CD4-positive, alpha-beta T cell treated with Interleukin-4 for 1 hour (primary cell): ENCODE results near the gene NME7.
A peak's percentile ranks its signal among the peaks of the same experiment; 100 is the strongest.
"Not testable (repeated sequence)": the region's sequence is repeated elsewhere in the genome, so short reads cannot be mapped to it uniquely, and the experiment has no call there.

Experiments used
- DNase-seq, 2 donors: peaks; one replicate each; pipeline ENCODE4 v3.0.0-alpha.2; 2020 to 2022

The NME7 gene

DNA sequence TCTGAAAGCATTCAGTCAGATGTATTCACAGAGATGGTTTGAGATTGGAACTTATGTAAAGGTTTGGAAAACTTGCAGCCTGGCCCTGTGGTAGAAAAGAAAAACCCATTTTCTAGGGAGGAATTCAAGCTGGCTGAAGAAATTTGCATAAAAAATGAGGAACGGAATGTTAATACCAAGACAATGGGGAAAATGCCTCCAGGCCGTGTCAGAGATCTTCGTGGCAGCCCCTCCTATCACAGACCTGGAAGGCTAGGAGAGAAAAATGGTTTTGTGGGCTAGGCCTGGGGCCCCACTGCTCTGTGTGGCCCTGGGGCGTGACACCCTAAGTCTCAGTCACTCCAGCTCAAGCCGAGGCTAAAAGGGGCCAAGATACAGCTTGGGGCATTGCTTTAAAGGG is 26.7 kb downstream of the NME7 start:
- DNase-seq = no peak

- DNase-seq = no peak
Measured at GRCh38 chr1:169339773-169340172, 27.8 kb downstream of the NME7 start.

DNA sequence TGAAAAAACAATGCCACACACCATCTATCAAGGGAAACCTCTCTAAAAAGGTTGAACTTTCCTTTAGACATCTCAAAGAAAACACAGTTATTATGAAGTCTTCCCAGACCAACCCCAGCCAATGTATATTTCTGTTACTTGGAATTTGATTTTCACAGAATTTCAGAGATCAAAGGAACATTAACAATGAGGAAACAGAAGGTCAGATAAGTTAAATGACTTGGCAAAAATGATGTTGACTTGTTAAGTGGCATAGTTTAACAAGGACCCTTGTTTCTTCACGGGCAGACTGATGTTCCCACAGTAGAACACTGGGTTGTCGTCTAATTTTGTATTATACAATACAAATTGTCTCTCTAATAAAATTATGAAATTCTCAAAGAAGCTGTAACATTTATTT is 29.0 kb downstream of the NME7 start:
- no peak for DNase-seq

GRCh38 chr1:169336947-169337715 is 30.5 kb downstream of the NME7 start:
- not testable (repeated sequence) for DNase-seq

DNA sequence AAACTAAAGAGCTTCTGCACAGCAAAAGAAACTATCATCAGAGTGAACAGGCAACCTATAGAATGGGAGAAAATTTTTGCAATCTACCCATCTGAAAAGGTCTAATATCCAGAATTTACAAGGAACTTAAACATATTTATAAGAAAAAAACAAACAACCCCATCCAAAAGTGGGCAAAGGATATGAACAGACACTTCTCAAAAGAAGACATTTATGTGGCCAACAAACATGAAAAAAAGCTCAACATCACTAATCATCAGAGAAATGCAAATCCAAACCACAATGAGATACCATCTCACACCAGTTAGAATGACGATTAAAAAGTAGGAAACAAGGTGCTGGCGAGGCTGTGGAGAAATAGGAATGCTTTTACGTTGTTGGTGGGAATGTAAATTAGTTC is 32.9 kb downstream of the NME7 start:
- not testable (repeated sequence) for DNase-seq

- no peak for DNase-seq
Measured at GRCh38 chr1:169330927-169331326, 36.7 kb downstream of the NME7 start.

DNA sequence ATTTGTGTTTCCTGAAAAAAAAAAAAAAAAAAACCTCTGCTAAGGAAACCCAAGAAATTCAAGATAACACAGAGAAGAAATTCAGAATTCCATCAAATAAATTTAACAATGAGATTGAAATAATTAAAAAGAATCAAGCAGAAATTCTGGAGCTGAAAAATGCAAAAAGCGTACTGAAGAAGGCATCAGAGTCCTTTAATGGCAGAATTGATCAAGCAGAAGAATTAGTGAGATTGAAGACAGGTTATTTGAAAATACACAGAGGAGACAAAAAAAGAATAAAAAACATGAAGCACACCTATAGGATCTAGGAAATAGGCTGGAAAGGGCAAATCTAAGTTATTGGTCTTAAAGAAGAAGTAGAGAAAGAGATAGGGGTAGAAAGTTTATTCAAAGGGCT is 38.2 kb downstream of the NME7 start:
- no peak for DNase-seq

GRCh38 chr1:169327875-169328274 is 39.7 kb downstream of the NME7 start:
- DNase-seq = no peak

GRCh38 chr1:169326956-169327268 is 40.7 kb downstream of the NME7 start:
- DNase-seq = no peak

GRCh38 chr1:169326261-169326955 is 41.2 kb downstream of the NME7 start:
- DNase-seq = no peak

DNA sequence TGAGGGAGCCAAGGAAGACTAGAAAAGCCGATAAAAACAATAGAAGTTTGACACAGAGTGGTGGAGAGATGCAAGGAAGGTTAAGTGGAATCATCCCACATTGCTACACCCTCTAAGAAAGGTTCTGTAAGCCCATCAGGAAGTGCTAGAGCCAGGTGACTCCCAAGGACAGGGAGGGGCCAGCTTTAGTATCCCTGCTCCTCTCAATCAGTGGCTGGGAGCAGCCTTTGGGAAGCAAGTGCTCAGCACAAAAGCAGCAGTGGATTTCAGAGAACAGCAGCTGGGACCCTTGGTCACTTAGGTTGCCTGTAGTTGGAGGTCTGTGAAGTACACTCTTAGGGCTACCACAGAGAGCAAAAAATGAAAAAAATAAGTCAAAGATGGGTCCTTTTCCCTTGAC is 42.5 kb downstream of the NME7 start:
- no peak for DNase-seq

DNA sequence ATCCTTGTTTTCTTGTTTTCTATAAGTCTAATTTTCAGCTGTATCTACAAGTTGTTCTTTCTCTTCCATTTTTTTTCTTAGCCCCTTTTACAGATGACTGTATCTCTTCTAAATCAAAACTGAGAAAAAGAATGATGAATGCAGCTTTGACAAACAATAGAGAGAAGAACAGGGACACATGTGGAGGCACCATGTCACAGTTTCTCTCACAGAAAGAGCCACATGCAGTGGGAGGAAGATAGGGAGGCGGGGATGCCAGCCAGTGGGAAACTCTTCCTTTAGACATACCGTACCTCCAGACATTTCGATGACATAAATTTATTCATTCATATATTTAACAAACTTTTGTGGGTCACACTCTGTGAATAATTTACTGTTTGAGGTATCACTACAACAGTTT is 45.5 kb downstream of the NME7 start:
- no peak for DNase-seq

- no peak for DNase-seq
Measured at GRCh38 chr1:169321539-169321938, 46.1 kb downstream of the NME7 start.

GRCh38 chr1:169318536-169319244 is 48.9 kb downstream of the NME7 start:
- DNase-seq = no peak

DNA sequence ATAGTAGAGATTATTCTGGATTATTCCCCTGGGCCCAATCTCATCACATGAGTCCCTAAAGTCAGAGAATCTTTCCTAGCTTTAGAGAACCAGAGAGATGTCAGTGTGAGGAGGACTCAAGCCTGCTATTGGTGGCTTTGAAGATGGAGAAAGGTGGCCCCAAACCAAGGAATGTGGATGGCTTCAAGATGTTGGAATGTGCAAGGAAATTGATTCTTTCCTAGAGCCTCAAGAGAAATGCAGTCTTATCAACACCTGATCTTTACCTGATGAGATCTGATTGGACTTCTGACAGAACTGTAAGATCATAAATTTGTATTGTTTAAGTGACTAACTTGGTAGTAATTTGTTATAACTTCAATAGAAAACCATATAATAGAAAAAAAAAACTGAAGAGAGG is 51.0 kb downstream of the NME7 start:
- DNase-seq = no peak

- DNase-seq = peak; percentile 41 to 44
Measured at GRCh38 chr1:169312084-169312954, 55.3 kb downstream of the NME7 start.

- DNase-seq = peak in 1 of 2 donors; percentile 16
Measured at GRCh38 chr1:169309178-169310166, 58.1 kb downstream of the NME7 start.

GRCh38 chr1:169308313-169309039 is 59.1 kb downstream of the NME7 start:
- no peak for DNase-seq

DNA sequence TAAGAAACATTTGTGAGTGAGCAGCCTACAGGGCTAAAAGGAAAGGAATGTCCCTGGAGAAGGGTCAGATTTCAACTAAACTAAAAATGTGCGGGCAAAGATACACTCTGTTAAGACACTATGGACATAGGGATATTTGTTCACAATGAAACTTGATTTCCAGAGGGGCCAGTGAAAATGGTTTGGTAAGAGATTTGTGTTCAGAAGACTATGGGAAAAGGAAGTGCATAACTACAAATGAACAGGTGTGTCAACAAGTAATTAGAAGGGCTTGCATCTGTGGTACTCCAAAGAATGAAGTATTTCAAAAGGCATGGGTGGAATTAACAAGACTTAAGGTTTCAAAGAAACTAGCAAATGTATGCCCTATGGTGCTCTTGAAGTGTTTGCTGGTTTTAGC is 60.4 kb downstream of the NME7 start:
- no peak for DNase-seq

GRCh38 chr1:169305948-169306347 is 61.6 kb downstream of the NME7 start:
- no peak for DNase-seq

DNA sequence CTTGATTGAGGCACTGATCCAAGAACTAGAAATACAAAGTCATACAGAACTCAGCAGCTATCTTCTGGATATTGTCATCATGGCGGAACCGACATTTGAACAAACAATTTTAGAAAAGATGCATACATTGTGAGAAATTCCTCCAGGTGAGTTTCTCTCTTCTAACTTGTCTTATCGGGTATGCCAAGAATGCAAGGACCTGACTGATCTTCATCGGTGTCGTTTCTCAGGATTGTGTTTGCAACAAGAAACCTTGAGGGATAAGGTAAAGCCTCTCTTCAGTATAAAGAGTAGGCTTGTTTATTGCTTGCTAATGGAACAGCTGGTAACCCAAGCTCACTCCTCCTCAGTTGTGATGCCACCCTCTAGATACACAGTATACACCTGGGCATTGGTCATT is 62.2 kb downstream of the NME7 start:
- DNase-seq = no peak
